Neuron (in vitro differentiated cells): Measurements from ENCODE around the gene MAP3K15.

Experiments used
- H2AFZ ChIP-seq: one replicate; pipeline ENCODE4 v1.6.1; 2013; ENCODE audit warnings: low read depth, mild to moderate bottlenecking, inconsistent platforms, low read length, moderate library complexity
- H3K27me3 ChIP-seq: one replicate; pipeline ENCODE4 v1.6.1; 2013; ENCODE audit warnings: low read length; ENCODE audit not compliant: insufficient read depth
- H3K36me3 ChIP-seq: one replicate; pipeline ENCODE4 v1.6.1; 2013; ENCODE audit warnings: low read length; ENCODE audit not compliant: insufficient read depth
- H3K4me1 ChIP-seq: one replicate; pipeline ENCODE4 v1.6.1; 2013; ENCODE audit warnings: low read length; ENCODE audit not compliant: insufficient read depth
- H3K4me3 ChIP-seq: 2 replicates; pipeline ENCODE4 v1.5.1; 2013; ENCODE audit warnings: mild to moderate bottlenecking, low read length, moderate library complexity
- H3K9me3 ChIP-seq: one replicate; pipeline ENCODE4 v1.6.1; 2013; ENCODE audit warnings: low read length

Gene MAP3K15

GRCh38 chrX:19548934-19549333 lies 33.6 kb upstream of the MAP3K15 start:
- Histone ChIP-seq H3K36me3 (no peaks in the 10 kb centered on the region), H3K9me3 (no peaks in the 10 kb centered on the region), H3K4me3 (no peak overlapping the region), H3K27me3 (no peaks in the 10 kb centered on the region), H2AFZ (no peak overlapping the region), H3K4me1 (no peaks in the 10 kb centered on the region)

- Histone ChIP-seq H3K9me3 (no peaks in the 10 kb centered on the region), H3K4me3 (no peak overlapping the region), H3K4me1 (no peaks in the 10 kb centered on the region)
Measured at GRCh38 chrX:19548279-19548678, 33.0 kb upstream of the MAP3K15 start.

DNA sequence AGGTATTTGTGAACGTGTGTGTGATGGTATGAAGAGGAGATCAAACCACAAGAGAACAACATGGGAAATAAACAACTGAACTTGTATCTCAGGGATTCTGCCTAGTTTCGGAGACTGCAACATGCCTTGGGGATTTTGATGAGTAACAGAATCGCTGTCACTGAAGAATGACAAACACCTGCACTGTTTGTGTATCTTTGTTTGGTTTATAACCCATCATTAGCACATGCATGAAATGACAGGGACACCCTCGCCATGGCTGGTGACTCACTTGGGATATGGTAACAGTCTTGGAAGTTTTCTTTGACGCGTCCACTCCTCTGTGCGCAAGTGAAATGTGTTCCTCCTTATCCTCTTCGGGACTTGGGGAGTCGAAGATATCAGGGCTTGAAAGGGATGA lies 30.3 kb upstream of the MAP3K15 start:
- no peaks in the 10 kb centered on the region for H3K9me3 ChIP-seq
- no peaks in the 10 kb centered on the region for H3K4me1 ChIP-seq
- H3K4me3 ChIP-seq = no peak overlapping the region
- no peak overlapping the region for H2AFZ ChIP-seq
- H3K36me3 ChIP-seq = no peaks in the 10 kb centered on the region
- H3K27me3 ChIP-seq = no peaks in the 10 kb centered on the region

More at GRCh38 chrX:19548279-19548678, 33.0 kb upstream of the MAP3K15 start:
- no peaks in the 10 kb centered on the region for H3K27me3 ChIP-seq
- H2AFZ ChIP-seq = no peak overlapping the region
- H3K36me3 ChIP-seq = no peaks in the 10 kb centered on the region

DNA sequence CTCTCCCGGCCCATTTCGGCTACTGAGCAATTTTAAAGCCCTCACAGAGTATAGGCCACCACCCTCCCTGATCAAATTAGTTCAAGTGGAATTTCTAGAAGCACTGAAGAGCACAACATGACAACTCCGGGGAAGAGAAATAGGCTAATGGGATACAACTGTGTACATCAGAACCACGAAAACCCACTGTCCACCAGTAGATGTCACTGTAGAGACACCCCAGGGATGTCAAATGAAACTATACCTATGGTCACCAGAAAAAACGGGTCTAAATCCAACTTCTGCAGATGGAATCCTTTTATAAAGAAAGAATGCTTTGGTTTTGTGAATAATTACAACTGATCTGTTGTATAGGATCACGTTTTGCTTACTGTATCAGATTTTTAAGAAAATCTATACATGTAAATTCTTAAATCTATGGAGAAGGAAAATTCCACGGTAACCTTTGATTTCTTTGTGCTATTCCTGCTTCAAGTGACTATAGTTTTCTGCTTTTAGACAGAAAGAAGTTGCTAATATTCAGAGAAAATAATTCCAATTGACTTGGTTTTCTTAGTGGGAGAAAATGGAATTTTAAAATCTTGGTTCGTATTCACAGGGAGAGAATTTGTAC lies 29.5 kb upstream of the MAP3K15 start:
- no peaks in the 10 kb centered on the region for H3K9me3 ChIP-seq
- no peaks in the 10 kb centered on the region for H3K36me3 ChIP-seq
- no peaks in the 10 kb centered on the region for H3K4me1 ChIP-seq
- H2AFZ ChIP-seq = no peak overlapping the region
- no peak overlapping the region for H3K4me3 ChIP-seq
- H3K27me3 ChIP-seq = no peaks in the 10 kb centered on the region

DNA sequence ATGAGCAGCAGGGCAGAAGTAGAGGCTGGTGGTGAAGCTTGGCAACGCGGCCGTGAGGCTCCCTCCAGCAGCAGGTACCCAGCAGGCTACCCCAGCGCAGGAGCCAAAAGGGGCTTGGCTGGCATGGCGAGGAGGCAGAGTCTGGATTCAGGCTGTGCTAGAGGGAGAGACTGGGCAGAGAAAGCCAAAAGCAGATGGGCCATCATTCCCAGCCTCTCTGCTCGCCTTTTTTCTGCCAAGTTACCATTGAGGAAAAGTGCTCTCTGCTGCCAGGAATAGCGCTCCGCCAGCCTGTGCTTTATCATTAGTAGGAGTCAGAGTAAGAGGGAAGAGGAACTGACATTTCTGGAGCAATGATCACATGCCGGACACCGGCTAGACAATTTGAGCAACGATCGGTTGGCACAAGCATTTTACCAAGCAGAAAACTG lies 28.7 kb upstream of the MAP3K15 start:
- H2AFZ ChIP-seq = no peak overlapping the region
- no peaks in the 10 kb centered on the region for H3K27me3 ChIP-seq
- H3K4me1 ChIP-seq = no peaks in the 10 kb centered on the region
- no peak overlapping the region for H3K4me3 ChIP-seq
- H3K36me3 ChIP-seq = no peaks in the 10 kb centered on the region
- H3K9me3 ChIP-seq = no peaks in the 10 kb centered on the region

GRCh38 chrX:19543020-19543715 lies 27.9 kb upstream of the MAP3K15 start:
- Histone ChIP-seq H3K4me3 (no peak overlapping the region), H3K27me3 (no peaks in the 10 kb centered on the region), H3K9me3 (no peaks in the 10 kb centered on the region), H3K4me1 (no peaks in the 10 kb centered on the region), H3K36me3 (no peaks in the 10 kb centered on the region), H2AFZ (no peak overlapping the region)

- Histone ChIP-seq H3K36me3 (no peaks in the 10 kb centered on the region), H2AFZ (no peak overlapping the region), H3K27me3 (no peaks in the 10 kb centered on the region), H3K4me3 (no peak overlapping the region), H3K9me3 (no peaks in the 10 kb centered on the region), H3K4me1 (no peaks in the 10 kb centered on the region)
Measured at GRCh38 chrX:19541931-19542330, 26.6 kb upstream of the MAP3K15 start.

DNA sequence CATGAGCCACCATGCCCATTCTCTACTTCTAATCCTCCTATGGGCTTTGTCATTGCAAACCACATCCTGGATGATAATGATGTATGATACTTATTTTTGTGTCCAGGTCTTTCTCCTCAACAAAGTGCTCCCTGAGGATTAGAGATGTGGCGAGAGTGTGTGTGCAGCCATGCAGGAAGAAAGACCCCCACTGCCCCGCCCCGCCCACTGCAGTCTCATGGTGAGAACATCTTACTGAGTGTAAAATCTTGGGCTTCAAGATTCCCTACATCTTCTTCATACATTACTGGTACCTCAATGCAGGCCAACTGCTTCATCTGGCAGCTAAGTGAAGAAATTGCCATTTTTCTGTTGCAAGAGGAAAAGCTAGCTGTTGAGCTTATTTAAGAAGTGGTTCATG lies 25.9 kb upstream of the MAP3K15 start:
- H3K9me3 ChIP-seq = no peaks in the 10 kb centered on the region
- H3K27me3 ChIP-seq = no peaks in the 10 kb centered on the region
- no peak overlapping the region for H2AFZ ChIP-seq
- no peaks in the 10 kb centered on the region for H3K36me3 ChIP-seq
- no peaks in the 10 kb centered on the region for H3K4me1 ChIP-seq
- no peak overlapping the region for H3K4me3 ChIP-seq

DNA sequence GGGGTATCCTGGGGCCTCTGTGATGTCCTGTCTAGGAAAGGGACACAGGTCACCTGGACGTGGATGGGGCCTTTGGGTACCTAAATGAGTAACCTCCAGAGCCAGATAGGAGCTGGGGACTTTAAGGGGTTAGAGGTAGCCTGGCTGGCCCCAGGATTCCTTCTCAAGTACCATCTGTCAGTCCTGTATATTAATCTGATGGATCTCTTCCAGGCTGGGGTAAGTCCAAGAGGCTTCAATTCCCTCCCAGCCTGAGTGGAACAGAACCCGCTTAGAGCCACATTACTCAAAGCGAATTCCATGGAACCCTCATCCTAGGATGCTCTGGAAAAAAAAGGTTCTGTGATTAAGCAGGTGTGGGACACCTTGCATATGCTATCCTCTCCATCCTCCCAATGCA lies 24.8 kb upstream of the MAP3K15 start:
- no peaks in the 10 kb centered on the region for H3K27me3 ChIP-seq

DNA sequence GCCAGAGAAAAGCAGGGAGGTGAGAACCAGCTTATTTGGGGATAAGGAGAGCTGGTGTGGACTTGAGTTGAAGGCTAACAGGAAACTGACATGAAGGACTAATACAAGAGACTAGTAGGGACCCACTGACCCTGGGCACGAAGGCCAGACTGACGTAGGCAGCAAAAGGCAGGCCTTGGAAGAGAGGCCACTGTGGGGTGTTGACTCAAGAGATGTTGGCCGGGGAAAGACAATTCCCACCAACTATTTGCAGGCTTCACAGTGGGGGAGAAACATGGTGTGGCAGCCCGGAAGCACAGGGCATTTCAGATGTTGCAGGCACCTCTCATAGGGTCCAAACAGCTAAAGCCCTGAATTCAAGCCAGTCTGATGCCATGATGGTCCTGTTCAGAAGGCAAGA lies 24.4 kb upstream of the MAP3K15 start:
- Histone ChIP-seq H3K4me1 (no peaks in the 10 kb centered on the region), H3K27me3 (no peaks in the 10 kb centered on the region), H2AFZ (no peak overlapping the region)

More for the DNA sequence above, 24.8 kb upstream of the MAP3K15 start:
- no peak overlapping the region for H3K4me3 ChIP-seq
- no peaks in the 10 kb centered on the region for H3K36me3 ChIP-seq
- H3K9me3 ChIP-seq = no peaks in the 10 kb centered on the region
- no peaks in the 10 kb centered on the region for H3K4me1 ChIP-seq
- no peak overlapping the region for H2AFZ ChIP-seq

DNA sequence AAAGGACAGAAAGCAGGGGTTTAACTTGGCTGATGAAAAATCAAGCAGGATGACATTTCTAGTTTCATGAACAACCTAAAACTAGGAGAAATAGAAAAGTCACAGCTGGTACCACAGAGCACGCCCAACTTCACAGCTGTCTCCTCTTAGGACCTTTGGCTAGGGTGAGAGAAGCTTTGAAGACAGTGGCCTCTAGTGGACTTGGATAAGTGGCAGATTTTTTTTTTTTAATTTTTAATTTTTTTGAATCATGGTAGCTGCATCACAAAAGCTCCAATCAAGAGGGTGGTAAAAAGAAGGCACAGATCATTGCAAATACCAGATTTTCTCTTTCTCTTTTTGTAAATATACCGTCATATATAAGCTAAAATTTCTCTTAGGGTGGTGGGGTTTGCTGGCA lies 20.2 kb upstream of the MAP3K15 start:
- Histone ChIP-seq H3K27me3 (no peaks in the 10 kb centered on the region), H3K4me3 (no peak overlapping the region), H3K4me1 (no peaks in the 10 kb centered on the region), H3K9me3 (no peaks in the 10 kb centered on the region), H2AFZ (no peak overlapping the region), H3K36me3 (no peaks in the 10 kb centered on the region)

More for the DNA sequence above, 24.4 kb upstream of the MAP3K15 start:
- Histone ChIP-seq H3K36me3 (no peaks in the 10 kb centered on the region), H3K9me3 (no peaks in the 10 kb centered on the region), H3K4me3 (no peak overlapping the region)

DNA sequence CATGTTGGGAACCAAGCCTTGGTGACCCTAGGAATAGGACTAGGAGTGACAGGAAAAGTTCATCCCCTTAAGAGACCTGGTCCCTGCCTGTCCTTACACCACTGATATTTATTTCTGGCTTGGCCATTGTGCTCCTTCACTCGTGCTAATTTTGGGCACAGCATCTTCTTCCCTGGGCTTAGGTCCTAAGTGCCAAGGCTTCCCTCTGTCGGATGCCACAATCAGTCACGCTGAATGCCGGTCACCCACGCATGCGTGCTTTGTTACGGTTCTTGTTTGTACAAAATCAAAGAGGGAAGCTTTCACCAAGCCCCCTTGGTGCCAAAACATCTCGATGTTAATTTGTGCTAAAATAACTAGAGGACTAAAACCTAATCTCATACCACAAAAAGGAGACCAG lies 17.4 kb upstream of the MAP3K15 start:
- Histone ChIP-seq H3K36me3 (no peaks in the 10 kb centered on the region), H3K4me3 (no peak overlapping the region), H2AFZ (no peak overlapping the region), H3K27me3 (no peaks in the 10 kb centered on the region), H3K9me3 (no peaks in the 10 kb centered on the region), H3K4me1 (no peaks in the 10 kb centered on the region)

GRCh38 chrX:19517965-19518364 lies 2.7 kb upstream of the MAP3K15 start:
- Histone ChIP-seq H3K27me3 (peaks cover 6% of the 10 kb centered on the region), H3K4me3 (no peak overlapping the region), H3K9me3 (peaks cover 3% of the 10 kb centered on the region), H3K36me3 (no peaks in the 10 kb centered on the region), H3K4me1 (no peaks in the 10 kb centered on the region), H2AFZ (no peak overlapping the region)
